Lung (tissue), 12 donors: ENCODE data around the gene RBPJ. TPM values are rescaled to one million over a fixed set of nuclear protein-coding genes. Genes with fewer than 3 reads are reported as not detected.

Experiments
- ATAC-seq: fragments of 200-7000 bp; cut with Tn5 transposase; one replicate; pipeline ENCODE4 v1.9.1; 2020; ENCODE audit warnings: moderate number of reproducible peaks; ENCODE audit not compliant: insufficient read depth, low FRiP score
- DNase-seq, 3 donors: peaks; one replicate each; pipeline ENCODE4 v3.0.0-alpha.2; 2013 to 2017
- H3K27ac ChIP-seq, 2 donors: one replicate each; pipeline ENCODE4 v1.5.1; 2013; ENCODE audit warnings: mild to moderate bottlenecking in 2 of 2, moderate library complexity in 2 of 2, control low read depth in 1 of 2, inconsistent platforms in 1 of 2, low read depth in 1 of 2, low read length in 1 of 2
- H3K27me3 ChIP-seq, 3 donors: one replicate each; pipeline ENCODE4 v1.5.1; 2013; ENCODE audit warnings: low read length in 2 of 3; ENCODE audit not compliant: control insufficient read depth in 3 of 3, insufficient read depth in 3 of 3
- H3K36me3 ChIP-seq, 4 donors: one replicate each; pipeline ENCODE4 v1.5.1; 2013; ENCODE audit warnings: low read length in 4 of 4, mild to moderate bottlenecking in 1 of 4, moderate library complexity in 1 of 4; ENCODE audit not compliant: control insufficient read depth in 4 of 4, insufficient read depth in 4 of 4
- H3K4me1 ChIP-seq, 5 donors: one replicate each; pipeline ENCODE4 v1.5.1; 2013; ENCODE audit warnings: low read length in 5 of 5, mild to moderate bottlenecking in 2 of 5, moderate library complexity in 1 of 5; ENCODE audit not compliant: control insufficient read depth in 5 of 5, insufficient read depth in 5 of 5
- H3K4me3 ChIP-seq: one replicate; pipeline ENCODE4 v1.5.1; 2013; ENCODE audit warnings: mild to moderate bottlenecking, control low read depth, moderate library complexity
- H3K9ac ChIP-seq, 2 donors: one replicate each; pipeline ENCODE4 v1.5.1; 2013; ENCODE audit warnings: low read length in 2 of 2, control low read depth in 1 of 2; ENCODE audit not compliant: insufficient read depth in 1 of 2
- H3K9me3 ChIP-seq, 4 donors: one replicate each; pipeline ENCODE4 v1.5.1; 2013; ENCODE audit warnings: low read length in 3 of 4, mild to moderate bottlenecking in 1 of 4, moderate library complexity in 1 of 4; ENCODE audit not compliant: control insufficient read depth in 4 of 4, insufficient read depth in 3 of 4
- CTCF ChIP-seq: IDR thresholded peaks from 2 replicates; pipeline ENCODE4 v1.5.1; 2012; ENCODE audit warnings: mild to moderate bottlenecking; ENCODE audit errors: control extremely low read depth, extremely low read depth
- WGBS, 2 donors: extraction: QIAGEN DNeasy Blood & Tissue Kit; methylation state at CpG; one replicate each; pipeline ENCODE4 v1.1.7; 2013; 5-methylcytosine and 5-hydroxymethylcytosine counted together
- polyA plus RNA-seq, 2 donors: library from polyadenylated mRNA; stranded (reverse); fragments of 200-250 nt; gene quantifications; one replicate each; pipeline ENCODE4 v1.2.1, GENCODE V29; 2013
- total RNA-seq, 2 donors: library from RNA; depleted of rRNA in 1 of 2; stranded (reverse); fragments of >200 nt in 1 of 2; gene quantifications; one replicate each; pipeline ENCODE4 v1.2.1, GENCODE V29; 2014 to 2021
- donor health status: control.
- donor health status: control.
- donor health status: Bipolar disorder and iron deficiency.
- donor health status: healthy.
- donor health status: DM: yes; HTN: yes; CAD: no.

The RBPJ gene
- total and polyA plus RNA-seq, 4 donors, result 39.1 to 130 (median 58.9) TPM

- Histone ChIP-seq H3K36me3 (no peaks in the 10 kb centered on the region), H3K4me3 (no peak overlapping the region), H3K4me1 (peaks cover 0 to 18% (median 10%) of the 10 kb centered on the region in 5 donors), H3K27ac (no peak overlapping the region), H3K9ac (no peak overlapping the region), H3K9me3 (peaks cover 0 to under 1% (median 0%) of the 10 kb centered on the region in 4 donors), H3K27me3 (no peaks in the 10 kb centered on the region)
- DNase-seq (no peak), ATAC-seq (no peak)
- 95 to 96% methylated on average over 13 of the region's 13 CpGs for WGBS, 2 donors
- TF ChIP-seq CTCF, result no peak
Measured at GRCh38 chr4:26459756-26460530, 139.1 kb downstream of the RBPJ start.

DNA sequence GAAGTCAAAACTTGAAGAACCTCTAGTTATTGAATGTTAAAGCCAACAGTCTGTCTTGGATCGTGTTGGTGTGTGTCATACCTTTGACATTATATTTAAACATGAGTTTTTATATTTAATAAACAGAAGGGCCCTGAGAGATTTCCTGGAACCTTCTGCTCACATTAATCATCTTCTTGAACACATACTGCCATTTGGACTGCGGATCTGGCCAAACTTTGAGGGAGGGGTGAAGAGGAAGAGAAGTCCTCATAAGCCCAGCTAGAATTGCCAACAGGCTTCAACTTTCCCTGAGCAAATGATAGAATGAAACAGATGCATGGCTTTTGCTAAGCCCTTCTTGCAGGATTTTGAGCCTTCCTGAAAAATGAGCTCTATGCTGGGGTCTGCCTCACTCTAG lies 142.1 kb downstream of the RBPJ start:
- peaks cover 0 to 7% (median 6%) of the 10 kb centered on the region in 5 donors for H3K4me1 ChIP-seq
- WGBS, 2 donors, result 50 to 73% methylated on average over 2 of the region's 2 CpGs
- H3K4me3 ChIP-seq, result no peak overlapping the region
- H3K9ac ChIP-seq, result no peak overlapping the region
- no peaks in the 10 kb centered on the region for H3K36me3 ChIP-seq
- TF ChIP-seq CTCF, result no peak
- H3K27me3 ChIP-seq, result no peaks in the 10 kb centered on the region
- H3K27ac ChIP-seq, result no peak overlapping the region
- no peaks in the 10 kb centered on the region for H3K9me3 ChIP-seq
- DNase-seq, result no peak
- no peak for ATAC-seq

- Histone ChIP-seq H3K4me3 (no peak overlapping the region), H3K36me3 (no peaks in the 10 kb centered on the region), H3K4me1 (peaks cover 0 to 2% (median 1%) of the 10 kb centered on the region in 5 donors), H3K9me3 (no peaks in the 10 kb centered on the region), H3K27ac (no peak overlapping the region), H3K27me3 (no peaks in the 10 kb centered on the region), H3K9ac (no peak overlapping the region)
- ATAC-seq (no peak), DNase-seq (no peak)
- no peak for TF ChIP-seq CTCF
- WGBS, 2 donors, result 97 to 99% methylated on average over 2 of the region's 2 CpGs
Measured at GRCh38 chr4:26463386-26463785, 142.6 kb downstream of the RBPJ start.
